Uterus (tissue), 4 donors: Measurements from ENCODE around the gene CCDC47. TPM values are rescaled to one million over a fixed set of nuclear protein-coding genes. Genes with fewer than 3 reads are reported as not detected.

Source experiments
- DNase-seq, 2 donors: peaks; one replicate each; pipeline ENCODE4 v3.0.0-alpha.2; 2019 to 2020
- H3K27ac ChIP-seq, 2 donors: fragments of 200-600 bp; sonication (generic); 1 replicate in 1 of 2; 2 replicates in 1 of 2; pipeline ENCODE4 v1.5.1; 2016 to 2018
- H3K27me3 ChIP-seq, 2 donors: fragments of 200-600 bp; sonication (generic); one replicate each; pipeline ENCODE4 v1.5.1; 2018 to 2019; ENCODE audit warnings: control low read depth in 1 of 2
- H3K36me3 ChIP-seq, 2 donors: fragments of 200-600 bp; sonication (generic); one replicate each; pipeline ENCODE4 v1.5.1; 2019; ENCODE audit warnings: control low read depth in 1 of 2
- H3K4me1 ChIP-seq, 2 donors: fragments of 200-600 bp; sonication (generic); one replicate each; pipeline ENCODE4 v1.5.1; 2018 to 2019; ENCODE audit warnings: control low read depth in 1 of 2
- H3K4me3 ChIP-seq, 2 donors: fragments of 200-600 bp; sonication (generic); 1 replicate in 1 of 2; 2 replicates in 1 of 2; pipeline ENCODE4 v1.5.1; 2018 to 2019; ENCODE audit warnings: mild to moderate bottlenecking in 1 of 2
- H3K9me3 ChIP-seq, 2 donors: fragments of 200-600 bp; sonication (generic); one replicate each; pipeline ENCODE4 v1.5.1; 2019; ENCODE audit warnings: control low read depth in 1 of 2
- POLR2A ChIP-seq, 2 donors: fragments of 450-650 bp; IDR thresholded peaks; one replicate each; pipeline ENCODE4 v1.6.1; 2016; ENCODE audit warnings: antibody characterized with exemption in 2 of 2, mild to moderate bottlenecking in 1 of 2, moderate library complexity in 1 of 2
- intact Hi-C: fragments of 100-400 bp; cut with DNase I; formaldehyde crosslinking; loops from one replicate; pipeline ENCODE4 v1.15.1; 2023; ENCODE audit warnings: low total_unique reads
- total RNA-seq, 4 donors: library from RNA; depleted of rRNA in 3 of 4; stranded (reverse); fragments of >200 nt in 3 of 4; gene quantifications; one replicate each; pipeline versions ENCODE4 v1.1.0 to v1.2.4, GENCODE V29; 2014 to 2023
- TF ChIP-seq, protein P1 (sequence below), 4 experiments: fragments of 200-600 bp in 2 of 4; fragments of 450-650 bp in 2 of 4; sonication (generic) in 2 of 4; IDR thresholded peaks; one replicate each; pipeline ENCODE4 v1.5.1; 2016 to 2019; ENCODE audit warnings: antibody characterized with exemption in 4 of 4, mild to moderate bottlenecking in 2 of 4, moderate library complexity in 1 of 4
- donor health status: DM: yes; HTN: yes; CAD: no.

CCDC47 gene
- total RNA-seq, 4 donors from 2014 or later: 15.1 to 91.5 (median 49.3) TPM

DNA sequence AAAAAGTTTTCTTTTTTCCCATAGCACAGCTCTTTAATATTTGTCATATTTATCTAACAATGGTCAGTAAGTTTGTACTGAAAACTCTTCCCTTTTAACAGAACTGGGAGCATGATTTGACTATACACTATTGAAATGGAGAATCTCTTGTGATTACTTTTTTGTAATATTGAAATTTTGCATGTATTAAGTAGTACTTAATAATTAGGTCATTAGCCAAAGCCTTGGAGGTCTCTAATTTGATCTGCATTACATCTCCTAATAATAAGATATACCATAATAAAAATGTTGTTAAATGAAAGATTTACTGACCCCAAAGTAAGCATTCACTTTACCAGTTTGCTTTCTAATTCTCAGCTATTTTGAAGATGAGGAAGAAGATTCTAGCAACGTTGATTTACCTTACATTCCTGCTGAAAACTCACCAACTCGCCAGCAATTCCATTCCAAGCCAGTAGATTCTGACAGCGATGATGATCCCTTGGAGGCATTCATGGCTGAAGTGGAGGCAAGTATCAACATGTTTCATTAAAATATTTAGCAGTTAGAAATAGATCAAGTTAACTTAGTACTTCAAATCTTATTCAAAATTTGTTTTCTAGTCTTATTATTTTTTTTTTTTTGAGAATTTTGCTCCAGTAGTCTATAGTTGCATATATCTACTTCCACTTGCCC, 18.8 kb upstream of the CCDC47 start:
- Histone ChIP-seq H3K4me3 (no peak overlapping the region), H3K27me3 (no peaks in the 10 kb centered on the region), H3K36me3 (no peaks in the 10 kb centered on the region), H3K9me3 (no peaks in the 10 kb centered on the region), H3K27ac (no peak overlapping the region), H3K4me1 (no peaks in the 10 kb centered on the region)
- intact Hi-C loops: no loop called here
- TF ChIP-seq, protein P1, sequence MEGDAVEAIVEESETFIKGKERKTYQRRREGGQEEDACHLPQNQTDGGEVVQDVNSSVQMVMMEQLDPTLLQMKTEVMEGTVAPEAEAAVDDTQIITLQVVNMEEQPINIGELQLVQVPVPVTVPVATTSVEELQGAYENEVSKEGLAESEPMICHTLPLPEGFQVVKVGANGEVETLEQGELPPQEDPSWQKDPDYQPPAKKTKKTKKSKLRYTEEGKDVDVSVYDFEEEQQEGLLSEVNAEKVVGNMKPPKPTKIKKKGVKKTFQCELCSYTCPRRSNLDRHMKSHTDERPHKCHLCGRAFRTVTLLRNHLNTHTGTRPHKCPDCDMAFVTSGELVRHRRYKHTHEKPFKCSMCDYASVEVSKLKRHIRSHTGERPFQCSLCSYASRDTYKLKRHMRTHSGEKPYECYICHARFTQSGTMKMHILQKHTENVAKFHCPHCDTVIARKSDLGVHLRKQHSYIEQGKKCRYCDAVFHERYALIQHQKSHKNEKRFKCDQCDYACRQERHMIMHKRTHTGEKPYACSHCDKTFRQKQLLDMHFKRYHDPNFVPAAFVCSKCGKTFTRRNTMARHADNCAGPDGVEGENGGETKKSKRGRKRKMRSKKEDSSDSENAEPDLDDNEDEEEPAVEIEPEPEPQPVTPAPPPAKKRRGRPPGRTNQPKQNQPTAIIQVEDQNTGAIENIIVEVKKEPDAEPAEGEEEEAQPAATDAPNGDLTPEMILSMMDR (IDR thresholded peaks at IDR 0.05): no peak
- TF ChIP-seq POLR2A (IDR thresholded peaks at IDR 0.05): no peak
- no peak for DNase-seq

DNA sequence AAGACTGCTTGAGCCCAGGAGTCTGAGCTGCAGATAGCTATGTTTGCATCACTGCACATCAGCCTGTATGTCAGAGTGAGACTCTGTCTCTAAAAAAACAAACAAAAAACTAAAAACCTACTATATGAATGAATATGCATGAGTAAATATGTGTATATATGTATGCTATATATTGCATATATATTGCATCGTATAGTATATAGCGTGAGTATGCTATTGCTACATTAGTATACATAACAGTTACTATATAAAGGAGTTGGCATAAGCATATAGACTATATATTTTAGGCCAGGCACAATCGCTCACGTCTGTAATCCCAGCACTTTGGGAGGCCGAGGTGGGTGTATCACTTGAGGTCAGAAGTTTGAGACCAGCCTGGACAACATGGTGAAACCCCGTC, 16.7 kb upstream of the CCDC47 start:
- no peak for TF ChIP-seq POLR2A (IDR thresholded peaks at IDR 0.05)
- TF ChIP-seq, protein P1 (IDR thresholded peaks at IDR 0.05): no peak
- Histone ChIP-seq H3K27ac (no peak overlapping the region), H3K36me3 (no peaks in the 10 kb centered on the region), H3K9me3 (no peaks in the 10 kb centered on the region), H3K4me3 (no peak overlapping the region), H3K4me1 (no peaks in the 10 kb centered on the region), H3K27me3 (no peaks in the 10 kb centered on the region)
- DNase-seq: no peak
- intact Hi-C loops: no loop called here

DNA sequence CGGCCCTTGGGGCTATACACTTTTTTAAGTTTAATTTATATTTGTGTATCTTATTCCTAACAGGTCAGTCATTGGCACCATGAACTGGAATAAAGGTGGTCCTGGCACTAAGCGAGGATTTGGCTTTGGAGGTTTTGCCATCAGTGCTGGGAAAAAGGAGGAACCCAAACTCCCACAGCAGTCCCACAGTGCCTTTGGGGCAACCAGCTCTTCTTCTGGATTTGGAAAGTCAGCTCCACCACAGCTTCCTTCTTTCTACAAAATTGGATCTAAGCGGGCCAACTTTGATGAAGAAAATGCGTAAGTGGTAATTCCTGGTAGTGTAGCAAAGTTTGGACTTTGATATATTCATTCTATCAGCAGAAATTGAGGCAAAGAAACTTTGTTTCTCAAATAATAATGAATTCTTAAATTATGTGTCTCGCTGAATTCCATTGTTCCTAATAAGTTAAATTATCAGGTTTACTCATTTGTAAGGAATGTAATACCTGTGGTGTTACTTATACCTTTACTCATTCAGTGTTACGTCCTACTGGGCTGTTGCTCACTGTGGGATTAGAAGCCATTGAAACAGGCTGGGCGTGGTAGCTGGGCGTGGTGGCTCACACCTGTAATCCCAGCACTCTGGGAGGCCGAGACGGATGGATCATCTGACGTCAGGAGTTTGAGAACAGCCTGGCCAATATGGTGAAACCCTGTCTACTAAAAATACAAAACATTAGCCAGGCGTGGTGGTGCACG, 13.7 kb upstream of the CCDC47 start:
- no peak overlapping the region for H3K4me3 ChIP-seq
- H3K4me1 ChIP-seq: no peaks in the 10 kb centered on the region
- no peaks in the 10 kb centered on the region for H3K36me3 ChIP-seq
- H3K9me3 ChIP-seq: no peaks in the 10 kb centered on the region
- H3K27ac ChIP-seq: no peak overlapping the region
- no peak for TF ChIP-seq POLR2A (IDR thresholded peaks at IDR 0.05)
- TF ChIP-seq, protein P1 (IDR thresholded peaks at IDR 0.05): no peak
- H3K27me3 ChIP-seq: no peaks in the 10 kb centered on the region
- DNase-seq: no peak
- intact Hi-C loops: no loop called here

DNA sequence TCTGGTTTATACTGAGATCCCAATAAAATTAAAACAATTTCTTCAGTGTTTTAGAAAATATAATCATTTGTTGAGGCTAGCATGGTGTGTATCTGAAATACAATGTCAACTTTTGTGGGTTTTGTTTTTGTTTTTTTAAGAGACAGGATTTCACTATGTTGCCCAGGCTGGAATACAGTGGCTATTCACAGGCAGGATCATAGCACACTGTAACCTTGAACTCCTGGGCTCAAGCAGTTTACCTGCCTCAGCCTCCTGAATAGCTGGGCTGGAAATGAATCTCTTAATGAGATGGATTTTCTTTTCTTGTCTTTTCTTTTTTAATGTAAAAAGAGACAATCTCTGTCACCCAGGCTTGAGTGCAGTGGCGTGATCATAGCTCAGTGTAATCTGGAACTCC, 12.7 kb upstream of the CCDC47 start:
- Histone ChIP-seq H3K9me3 (no peaks in the 10 kb centered on the region), H3K27me3 (no peaks in the 10 kb centered on the region), H3K36me3 (no peaks in the 10 kb centered on the region), H3K4me1 (no peaks in the 10 kb centered on the region), H3K27ac (no peak overlapping the region), H3K4me3 (no peak overlapping the region)
- no peak for TF ChIP-seq POLR2A (IDR thresholded peaks at IDR 0.05)
- TF ChIP-seq, protein P1 (IDR thresholded peaks at IDR 0.05): no peak
- DNase-seq: no peak
- intact Hi-C loops: no loop called here

DNA sequence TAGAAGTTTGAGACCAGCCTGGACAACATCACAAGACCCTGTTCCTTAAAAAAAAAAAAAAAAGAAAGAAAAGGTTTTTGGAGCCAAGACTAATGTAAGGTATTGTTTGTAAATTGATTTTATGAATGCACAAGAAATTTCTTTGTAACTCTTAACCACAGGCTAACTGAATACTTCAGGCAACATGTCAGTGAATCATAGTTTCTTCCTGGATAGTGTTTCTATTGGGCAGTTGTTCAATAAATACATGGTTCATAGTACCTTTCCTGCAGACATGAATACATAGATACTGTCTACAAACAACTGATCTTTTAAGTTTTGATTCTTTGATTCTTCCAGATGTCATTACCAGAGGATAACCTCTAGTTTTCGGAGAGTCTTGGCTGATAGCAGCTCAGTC, 12.2 kb upstream of the CCDC47 start:
- Histone ChIP-seq H3K4me3 (no peak overlapping the region), H3K27ac (no peak overlapping the region), H3K36me3 (no peaks in the 10 kb centered on the region), H3K27me3 (no peaks in the 10 kb centered on the region), H3K9me3 (no peaks in the 10 kb centered on the region), H3K4me1 (no peaks in the 10 kb centered on the region)
- intact Hi-C loops: no loop called here
- DNase-seq: no peak
- TF ChIP-seq, protein P1 (IDR thresholded peaks at IDR 0.05): no peak
- no peak for TF ChIP-seq POLR2A (IDR thresholded peaks at IDR 0.05)
